GM23338 (cell line): ENCODE results near the gene EPB41L4A. TPM values are rescaled to one million over a fixed set of nuclear protein-coding genes. Genes with fewer than 3 reads are reported as not detected.

Experiments used
- ATAC-seq: fragments of 200-7000 bp; cut with Tn5 transposase; 3 replicates; pipeline ENCODE4 v1.9.1; 2020
- DNase-seq: peaks from one replicate; pipeline ENCODE4 v3.0.0-alpha.2; 2015; ENCODE audit warnings: low spot score
- H2AFZ ChIP-seq: fragments of 200-600 bp; sonication (generic); 2 replicates; pipeline ENCODE4 v1.8.0; 2016; ENCODE audit warnings: antibody characterized with exemption, mild to moderate bottlenecking, moderate library complexity
- H3F3A ChIP-seq: fragments of 200-600 bp; sonication (generic); replicated peaks from 2 replicates; pipeline ENCODE4 v1.8.0; 2017; ENCODE audit warnings: antibody characterized with exemption, mixed run types, low read depth
- H3K27ac ChIP-seq: fragments of 200-600 bp; sonication (generic); 2 replicates; pipeline ENCODE4 v1.6.1; 2016; ENCODE audit warnings: low read depth
- H3K27me3 ChIP-seq: fragments of 200-600 bp; sonication (generic); 2 replicates; pipeline ENCODE4 v1.8.0; 2016; ENCODE audit warnings: mild to moderate bottlenecking, mixed run types, moderate library complexity; ENCODE audit not compliant: insufficient read depth
- H3K36me3 ChIP-seq: fragments of 200-600 bp; sonication (generic); 2 replicates; pipeline ENCODE4 v1.8.0; 2016; ENCODE audit warnings: mild to moderate bottlenecking; ENCODE audit not compliant: insufficient read depth
- H3K4me1 ChIP-seq: fragments of 200-600 bp; sonication (generic); 2 replicates; pipeline ENCODE4 v1.8.0; 2016; ENCODE audit warnings: mild to moderate bottlenecking, moderate library complexity; ENCODE audit not compliant: insufficient read depth
- H3K4me2 ChIP-seq: fragments of 200-600 bp; sonication (generic); 2 replicates; pipeline ENCODE4 v1.7.1; 2017; ENCODE audit warnings: mixed run types
- H3K4me3 ChIP-seq: fragments of 200-600 bp; sonication (generic); 2 replicates; pipeline ENCODE4 v1.6.1; 2016; ENCODE audit warnings: mixed run types
- H3K79me2 ChIP-seq: fragments of 200-600 bp; sonication (generic); replicated peaks from 2 replicates; pipeline ENCODE4 v1.8.0; 2017; ENCODE audit warnings: mild to moderate bottlenecking; ENCODE audit not compliant: insufficient read depth
- H3K9me2 ChIP-seq: fragments of 200-600 bp; sonication (generic); 2 replicates; pipeline ENCODE4 v1.8.0; 2017; ENCODE audit not compliant: insufficient read depth
- H4K20me1 ChIP-seq: fragments of 200-600 bp; sonication (generic); replicated peaks from 2 replicates; pipeline ENCODE4 v1.8.0; 2017; ENCODE audit warnings: mild to moderate bottlenecking; ENCODE audit not compliant: insufficient read depth
- H3K27ac Mint-ChIP-seq: 2 replicates; pipeline ENCODE4 v1.8.0; 2020; ENCODE audit warnings: inconsistent platforms, mild to moderate bottlenecking, moderate library complexity, mixed read lengths
- H3K27me3 Mint-ChIP-seq: 3 replicates; pipeline ENCODE4 v1.8.0; 2022; ENCODE audit warnings: low read depth, mild to moderate bottlenecking, moderate library complexity, mixed read lengths, inconsistent platforms; ENCODE audit not compliant: insufficient read depth, poor library complexity
- H3K36me3 Mint-ChIP-seq: 3 replicates; pipeline ENCODE4 v1.8.0; 2021; ENCODE audit warnings: low read depth, mild to moderate bottlenecking, inconsistent platforms, moderate library complexity, mixed read lengths
- H3K4me1 Mint-ChIP-seq: 3 replicates; pipeline ENCODE4 v1.8.0; 2020; ENCODE audit warnings: mild to moderate bottlenecking, inconsistent platforms, mixed read lengths
- H3K4me3 Mint-ChIP-seq: 3 replicates; pipeline ENCODE4 v1.8.0; 2021; ENCODE audit warnings: moderate library complexity, mild to moderate bottlenecking, inconsistent platforms, mixed read lengths
- H3K9me3 Mint-ChIP-seq: 3 replicates; pipeline ENCODE4 v1.8.0; 2020; ENCODE audit warnings: moderate library complexity, mild to moderate bottlenecking, inconsistent platforms, mixed read lengths
- EZH2 ChIP-seq: fragments of 200-600 bp; sonication (generic); IDR thresholded peaks from one replicate; pipeline ENCODE4 v1.8.0; 2017; ENCODE audit warnings: antibody characterized with exemption, mild to moderate bottlenecking, low read depth; ENCODE audit not compliant: unreplicated experiment
- JUNB ChIP-seq: IDR thresholded peaks from one replicate; pipeline ENCODE4 v1.6.1; 2016; ENCODE audit warnings: antibody characterized with exemption; ENCODE audit not compliant: unreplicated experiment
- NANOG ChIP-seq: IDR thresholded peaks from 2 replicates; pipeline ENCODE4 v1.6.1; 2016; ENCODE audit warnings: antibody characterized with exemption, borderline replicate concordance
- REST ChIP-seq: IDR thresholded peaks from one replicate; pipeline ENCODE4 v1.6.1; 2018; ENCODE audit warnings: antibody characterized with exemption; ENCODE audit not compliant: unreplicated experiment
- ZNF462 ChIP-seq: fragments of 250-450 bp; sonication (Bioruptor Pico); IDR thresholded peaks from 2 replicates; pipeline ENCODE4 v1.5.0; 2020; ENCODE audit warnings: mild to moderate bottlenecking, moderate library complexity
- polyA plus RNA-seq: library from polyadenylated mRNA; unstranded; fragments of >200 nt; fragmentation: Nextera tagmentation; extraction: Ambion mirVana; gene quantifications from 2 replicates; pipeline ENCODE4 v1.2.1, GENCODE V29; 2016
- total RNA-seq: library from RNA; depleted of rRNA; stranded (reverse); fragments of >200 nt; shearing (Covaris generic); gene quantifications from 2 replicates; pipeline ENCODE4 v1.2.3, GENCODE V29; 2014

The EPB41L4A gene
- total and polyA plus RNA-seq, 2 experiments from 2014 or later, result 5.7 to 6.0 TPM

GRCh38 chr5:112234000-112234399 is 185.1 kb downstream of the EPB41L4A start:
- Histone ChIP-seq H3K4me1 (peaks cover 16% of the 10 kb centered on the region), H3K79me2 (no peaks in the 10 kb centered on the region), H4K20me1 (no peaks in the 10 kb centered on the region), H3K27me3 (no peaks in the 10 kb centered on the region), H3F3A (no peaks in the 10 kb centered on the region), H3K4me2 (no peak overlapping the region), H3K36me3 (no peaks in the 10 kb centered on the region), H3K9me2 (no peaks in the 10 kb centered on the region), H3K27ac (no peak overlapping the region), H3K4me3 (no peak overlapping the region), H2AFZ (no peak overlapping the region)
- no peaks in the 10 kb centered on the region for H3K9me3 Mint-ChIP-seq
- no peak overlapping the region for H3K4me3 Mint-ChIP-seq
- DNase-seq (no peak), ATAC-seq (no peak)
- H3K27me3 Mint-ChIP-seq, result no peaks in the 10 kb centered on the region
- H3K27ac Mint-ChIP-seq, result no peak overlapping the region
- TF ChIP-seq NANOG, result no peak
- TF ChIP-seq ZNF462, result no peak
- no peak for TF ChIP-seq EZH2
- TF ChIP-seq REST, result no peak
- no peak for TF ChIP-seq JUNB
- no peaks in the 10 kb centered on the region for H3K36me3 Mint-ChIP-seq
- H3K4me1 Mint-ChIP-seq, result peaks cover 30% of the 10 kb centered on the region
